Psoas muscle (tissue), 8 donors: ENCODE data around the gene PBX1. TPM values are rescaled to one million over a fixed set of nuclear protein-coding genes. Genes with fewer than 3 reads are reported as not detected.
A peak's percentile ranks its signal among the peaks of the same experiment; 100 is the strongest.

Source experiments
- ATAC-seq, 4 donors: fragments of 200-7000 bp; cut with Tn5 transposase; one replicate each; pipeline ENCODE4 v1.9.1; 2020; ENCODE audit warnings: moderate library complexity in 3 of 4, mild to moderate bottlenecking in 2 of 4
- DNase-seq, 2 donors: peaks; one replicate each; pipeline ENCODE4 v3.0.0-alpha.2; 2020
- H3K27ac ChIP-seq: fragments of 200-600 bp; one replicate; pipeline ENCODE4 v1.8.0; 2022
- H3K27me3 ChIP-seq, 3 donors: fragments of 200-600 bp in 1 of 3; one replicate each; pipeline versions ENCODE4 v1.6.1 to v1.8.0; 2013 to 2022; ENCODE audit warnings: low read length in 2 of 3, mild to moderate bottlenecking in 2 of 3, moderate library complexity in 1 of 3; ENCODE audit not compliant: insufficient read depth in 3 of 3
- H3K36me3 ChIP-seq, 2 donors: fragments of 200-600 bp in 1 of 2; one replicate each; pipeline versions ENCODE4 v1.6.1 to v1.8.0; 2013 to 2022; ENCODE audit warnings: low read depth in 1 of 2, mild to moderate bottlenecking in 1 of 2, moderate library complexity in 1 of 2; ENCODE audit not compliant: insufficient read depth in 1 of 2
- H3K4me1 ChIP-seq: fragments of 200-600 bp; one replicate; pipeline ENCODE4 v1.8.0; 2022
- H3K4me3 ChIP-seq: fragments of 200-600 bp; one replicate; pipeline ENCODE4 v1.8.0; 2022; ENCODE audit warnings: mild to moderate bottlenecking
- H3K9me3 ChIP-seq: fragments of 200-600 bp; one replicate; pipeline ENCODE4 v1.8.0; 2022
- CTCF ChIP-seq: fragments of 200-600 bp; IDR thresholded peaks from one replicate; pipeline ENCODE4 v1.8.0; 2022; ENCODE audit warnings: antibody characterized with exemption
- WGBS, 3 donors: extraction: QIAGEN DNeasy Blood & Tissue Kit; methylation state at CpG; one replicate each; pipeline versions ENCODE4 v1.1.6 to v1.1.7; 2013; 5-methylcytosine and 5-hydroxymethylcytosine counted together
- intact Hi-C, 2 donors: fragments of 100-400 bp; cut with DNase I; formaldehyde crosslinking; loops; one replicate each; pipeline versions ENCODE4 v1.11.0 to v1.14.2; 2022
- polyA plus RNA-seq, 3 donors: library from polyadenylated mRNA; stranded (reverse); fragments of 200-250 nt; gene quantifications; one replicate each; pipeline ENCODE4 v1.2.3, GENCODE V29; 2013
- total RNA-seq, 4 donors: library from RNA; stranded (reverse); fragmentation: NEBNext Ultra II Directional in 2 of 4; extraction: Animal tissue kit (Norgen Biotek cat#: 25700) in 2 of 4; gene quantifications; one replicate each; pipeline versions ENCODE4 v1.2.1 to v1.2.4, GENCODE V29; 2021 to 2023
- donor health status: healthy with polysubstance abuse.
- donor health status: DM: no; HTN: no; CAD: no; lungs with moderate emphysema.
- donor health status: Bipolar disorder and iron deficiency.
- donor health status: healthy.
- donor health status: DM: yes; HTN: yes; CAD: no.
- donor health status: DM: no; HTN: no; CAD: no.
- donor health status: DM: no; HTN: no; CAD: no.
- donor health status: DM: yes; HTN: yes; CAD: no.

PBX1 gene
- total and polyA plus RNA-seq, 7 donors, result 10.6 to 69.9 (median 59.3) TPM

GRCh38 chr1:164731161-164731876 lies 172.3 kb downstream of the PBX1 start:
- no peak for TF ChIP-seq CTCF
- Histone ChIP-seq H3K4me3 (no peak overlapping the region), H3K27me3 (no peaks in the 10 kb centered on the region), H3K36me3 (no peaks in the 10 kb centered on the region), H3K4me1 (peaks cover 54% of the 10 kb centered on the region), H3K27ac (peak overlapping the region; percentile 59), H3K9me3 (no peaks in the 10 kb centered on the region)
- ATAC-seq (peak in 3 of 4 donors; percentile 64 to 90 (median 68)), DNase-seq (no peak)
- WGBS, 3 donors, result 64 to 75% (median 66%) methylated on average over 11 of the region's 11 CpGs
- intact Hi-C loops, result no loop called here

GRCh38 chr1:164733070-164733469 lies 174.1 kb downstream of the PBX1 start:
- ATAC-seq (peak in 3 of 4 donors; percentile 32 to 60 (median 43)), DNase-seq (no peak)
- H3K36me3 ChIP-seq, result no peaks in the 10 kb centered on the region
- 76 to 91% (median 77%) methylated on average over 3 of the region's 3 CpGs for WGBS, 3 donors
- H3K27ac ChIP-seq, result no peak overlapping the region
- peaks cover 49% of the 10 kb centered on the region for H3K4me1 ChIP-seq
- no peaks in the 10 kb centered on the region for H3K9me3 ChIP-seq
- intact Hi-C loops, result no loop called here
- no peaks in the 10 kb centered on the region for H3K27me3 ChIP-seq
- TF ChIP-seq CTCF, result no peak
- no peak overlapping the region for H3K4me3 ChIP-seq

- TF ChIP-seq CTCF, result no peak
- Histone ChIP-seq H3K27me3 (no peaks in the 10 kb centered on the region), H3K27ac (no peak overlapping the region), H3K9me3 (no peaks in the 10 kb centered on the region), H3K36me3 (no peaks in the 10 kb centered on the region), H3K4me3 (no peak overlapping the region), H3K4me1 (peaks cover 47% of the 10 kb centered on the region)
- intact Hi-C loops, result no loop called here
- 97 to 98% (median 98%) methylated on average over 4 of the region's 4 CpGs for WGBS, 3 donors
- DNase-seq (no peak), ATAC-seq (no peak)
Measured at GRCh38 chr1:164733734-164734133, 174.8 kb downstream of the PBX1 start.

GRCh38 chr1:164735315-164736052 lies 176.5 kb downstream of the PBX1 start:
- intact Hi-C loops, result no loop called here
- H3K36me3 ChIP-seq, result no peaks in the 10 kb centered on the region
- ATAC-seq (peak in 1 of 4 donors; percentile 23), DNase-seq (no peak)
- no peak overlapping the region for H3K27ac ChIP-seq
- peaks cover 39% of the 10 kb centered on the region for H3K4me1 ChIP-seq
- no peaks in the 10 kb centered on the region for H3K9me3 ChIP-seq
- TF ChIP-seq CTCF, result no peak
- no peak overlapping the region for H3K4me3 ChIP-seq
- 91 to 95% (median 93%) methylated on average over 7 of the region's 7 CpGs for WGBS, 3 donors
- H3K27me3 ChIP-seq, result no peaks in the 10 kb centered on the region
